ENCODE data around the gene PRG3.

PRG3 gene

DNA sequence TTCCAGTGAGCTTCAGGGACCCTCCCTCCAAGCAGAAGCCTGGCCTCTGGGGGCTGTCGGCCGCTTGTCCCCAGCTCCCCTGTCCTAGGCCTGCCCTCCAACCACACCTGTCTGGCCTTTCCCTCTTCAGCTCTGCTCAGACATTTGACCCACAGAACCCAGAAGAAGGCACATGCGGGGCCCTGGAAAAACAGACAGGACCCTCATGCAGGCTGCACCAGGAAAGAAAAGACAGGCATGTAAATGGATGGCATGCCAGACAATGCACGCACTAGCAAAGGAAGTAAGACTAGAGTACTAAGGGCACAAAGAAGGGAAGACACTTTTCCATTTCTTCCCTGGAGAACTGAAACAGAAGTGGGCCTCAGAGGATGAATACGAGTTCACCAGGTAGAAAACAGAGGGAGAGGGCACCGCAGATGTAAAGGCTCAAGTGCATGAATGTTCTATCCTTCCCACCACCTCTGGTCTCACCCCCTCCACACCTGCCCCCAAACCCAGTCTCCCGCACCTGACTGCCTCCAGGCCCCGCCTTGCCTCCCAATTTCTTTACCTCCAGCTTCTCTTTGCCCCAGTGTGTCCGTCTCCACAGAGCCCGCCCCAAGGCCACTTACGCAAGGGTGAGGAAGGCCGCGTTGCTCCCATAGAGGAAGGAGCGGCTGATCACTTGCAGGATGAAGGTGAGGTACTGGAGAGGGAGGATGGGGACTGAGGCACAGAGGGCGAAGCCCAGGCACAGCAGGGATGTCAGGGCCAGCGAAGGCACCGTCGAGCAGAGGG, 28.6 kb upstream of the PRG3 start:
- Histone ChIP-seq H3K27ac (ENCODE audit: low read depth, low read length) (no peak overlapping the region), H3K79me2 (ENCODE audit: insufficient read depth, low read length) (no peaks in the 10 kb centered on the region), H4K20me1 (ENCODE audit: low read depth, low read length) (no peaks in the 10 kb centered on the region; the same call in 1 of the 2 replicates), H3K4me3 (ENCODE audit: insufficient read depth, low read length, poor library complexity, severe bottlenecking) (no peak overlapping the region), H3K9ac (ENCODE audit: low read length) (no peak overlapping the region), H3K27me3 (ENCODE audit: low read length) (no peaks in the 10 kb centered on the region), H3F3A (ENCODE audit: insufficient read depth) (no peaks in the 10 kb centered on the region; the same call in 1 of the 2 replicates), H3K9me2 (replicated peaks; ENCODE audit: insufficient read depth, low read length) (no peaks in the 10 kb centered on the region), H3K4me2 (ENCODE audit: low read depth, low read length, poor library complexity, severe bottlenecking) (no peak overlapping the region), H3K9me3 (ENCODE audit: insufficient read depth, low read length) (no peaks in the 10 kb centered on the region), H3K36me3 (ENCODE audit: low read length) (peaks cover 38% of the 10 kb centered on the region), H2AFZ (ENCODE audit: low read depth, low read length, severe bottlenecking) (no peak overlapping the region)
- TF ChIP-seq CTCF (IDR thresholded peaks at IDR 0.05; ENCODE audit: insufficient read depth, low read length, poor library complexity, severe bottlenecking) (no peak), EZH2phosphoT487 (conservative IDR thresholded peaks at IDR 0.05; ENCODE audit: low read length) (no peak)

- H3K9me3 ChIP-seq (ENCODE audit: insufficient read depth, low read length) = no peaks in the 10 kb centered on the region
- H3K4me2 ChIP-seq (ENCODE audit: low read depth, low read length, poor library complexity, severe bottlenecking) = no peak overlapping the region
- no peaks in the 10 kb centered on the region; the same call in 1 of the 2 replicates for H3F3A ChIP-seq (ENCODE audit: insufficient read depth)
- H3K9ac ChIP-seq (ENCODE audit: low read length) = no peak overlapping the region
- no peak overlapping the region for H3K4me3 ChIP-seq (ENCODE audit: insufficient read depth, low read length, poor library complexity, severe bottlenecking)
- no peaks in the 10 kb centered on the region for H3K27me3 ChIP-seq (ENCODE audit: low read length)
- no peaks in the 10 kb centered on the region for H3K9me2 ChIP-seq (replicated peaks; ENCODE audit: insufficient read depth, low read length)
- H4K20me1 ChIP-seq (ENCODE audit: low read depth, low read length) = no peaks in the 10 kb centered on the region; the same call in 1 of the 2 replicates
- no peaks in the 10 kb centered on the region for H3K79me2 ChIP-seq (ENCODE audit: insufficient read depth, low read length)
- H2AFZ ChIP-seq (ENCODE audit: low read depth, low read length, severe bottlenecking) = no peak overlapping the region
- H3K36me3 ChIP-seq (ENCODE audit: low read length) = peaks cover 34% of the 10 kb centered on the region
- no peak for TF ChIP-seq CTCF (IDR thresholded peaks at IDR 0.05; ENCODE audit: insufficient read depth, low read length, poor library complexity, severe bottlenecking)
- TF ChIP-seq EZH2phosphoT487 (conservative IDR thresholded peaks at IDR 0.05; ENCODE audit: low read length) = no peak
- H3K27ac ChIP-seq (ENCODE audit: low read depth, low read length) = no peak overlapping the region
These were observed 27.8 kb upstream of the PRG3 start for GRCh38 chr11:57408771-57409170.

GRCh38 chr11:57407941-57408475, 27.1 kb upstream of the PRG3 start:
- Histone ChIP-seq H3K9ac (ENCODE audit: low read length) (no peak overlapping the region), H3K27me3 (ENCODE audit: low read length) (no peaks in the 10 kb centered on the region), H3K27ac (ENCODE audit: low read depth, low read length) (no peak overlapping the region), H3K79me2 (ENCODE audit: insufficient read depth, low read length) (no peaks in the 10 kb centered on the region), H3K4me3 (ENCODE audit: insufficient read depth, low read length, poor library complexity, severe bottlenecking) (no peak overlapping the region), H4K20me1 (ENCODE audit: low read depth, low read length) (no peaks in the 10 kb centered on the region; the same call in 1 of the 2 replicates), H3K9me3 (ENCODE audit: insufficient read depth, low read length) (no peaks in the 10 kb centered on the region), H3K36me3 (ENCODE audit: low read length) (peaks cover 27% of the 10 kb centered on the region), H3K4me2 (ENCODE audit: low read depth, low read length, poor library complexity, severe bottlenecking) (no peak overlapping the region), H3F3A (ENCODE audit: insufficient read depth) (no peaks in the 10 kb centered on the region; the same call in 1 of the 2 replicates), H2AFZ (ENCODE audit: low read depth, low read length, severe bottlenecking) (no peak overlapping the region), H3K9me2 (replicated peaks; ENCODE audit: insufficient read depth, low read length) (no peaks in the 10 kb centered on the region)
- TF ChIP-seq CTCF (IDR thresholded peaks at IDR 0.05; ENCODE audit: insufficient read depth, low read length, poor library complexity, severe bottlenecking) = no peak
- no peak for TF ChIP-seq EZH2phosphoT487 (conservative IDR thresholded peaks at IDR 0.05; ENCODE audit: low read length)
